ENCODE results near the gene SUGCT.

Gene SUGCT

DNA sequence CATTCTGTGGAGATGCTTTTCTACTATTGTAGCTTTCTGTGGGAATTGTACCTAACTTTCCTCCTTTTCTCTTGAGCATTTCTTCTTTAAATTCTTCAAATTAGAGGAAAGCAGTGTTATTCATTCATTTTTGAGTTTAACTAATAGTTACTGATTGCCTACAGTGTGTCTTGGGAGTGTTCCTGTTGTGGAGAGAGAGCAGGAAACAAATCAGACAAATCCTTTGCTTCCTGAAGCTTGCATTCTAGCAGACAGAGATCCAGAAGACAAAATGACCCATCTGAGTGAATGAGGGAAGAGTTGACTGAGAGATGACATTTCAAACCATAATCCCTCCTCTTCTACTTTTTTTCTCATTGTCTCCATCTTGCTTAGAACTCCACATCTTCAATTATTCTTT, 170.4 kb downstream of the SUGCT start:
- Histone ChIP-seq H4K8ac (ENCODE audit: low read depth, low read length) (no peak overlapping the region), H3K27ac (ENCODE audit: low read depth, low read length) (peak overlapping the region; percentile 14), H3K4me3 (ENCODE audit: low read depth, low read length) (no peak overlapping the region), H3K9me3 (ENCODE audit: insufficient read depth, low read depth, low read length) (no peaks in the 10 kb centered on the region), H2BK12ac (ENCODE audit: low read length) (peak overlapping the region; percentile 25), H3K9ac (ENCODE audit: low read length) (no peak overlapping the region), H3K23ac (ENCODE audit: low read length) (no peak overlapping the region), H4K12ac (ENCODE audit: low read depth, low read length) (no peak overlapping the region), H2BK120ac (ENCODE audit: insufficient read depth, low read length, poor library complexity) (peak overlapping the region; percentile 26), H2AK5ac (ENCODE audit: low read length) (no peak overlapping the region), H3K79me2 (ENCODE audit: control insufficient read depth, insufficient read depth, low read length, poor library complexity) (no peaks in the 10 kb centered on the region), H4K91ac (ENCODE audit: low read depth, low read length) (peak overlapping the region; percentile 41), H3K18ac (ENCODE audit: low read length) (no peak overlapping the region), H3K14ac (ENCODE audit: low read length) (peak overlapping the region; percentile 5), H2BK5ac (ENCODE audit: low read depth, low read length, poor library complexity) (peak overlapping the region; percentile 10), H3K4ac (ENCODE audit: low read depth, low read length) (no peak overlapping the region), H3K36me3 (ENCODE audit: control insufficient read depth in 1 of 2, insufficient read depth in 2 of 2, low read length in 2 of 2) (no peaks in the 10 kb centered on the region), H3K4me2 (ENCODE audit: low read length) (no peak overlapping the region), H3K79me1 (ENCODE audit: low read length) (peaks cover 10% of the 10 kb centered on the region), H3K4me1 (ENCODE audit: control insufficient read depth in 1 of 2, insufficient read depth in 2 of 2, low read length in 2 of 2) (no peaks in the 10 kb centered on the region), H3K27me3 (ENCODE audit: insufficient read depth, low read length) (no peaks in the 10 kb centered on the region), H2AFZ (ENCODE audit: insufficient read depth, low read length, poor library complexity) (no peak overlapping the region)
- no peak for DNase-seq

DNA sequence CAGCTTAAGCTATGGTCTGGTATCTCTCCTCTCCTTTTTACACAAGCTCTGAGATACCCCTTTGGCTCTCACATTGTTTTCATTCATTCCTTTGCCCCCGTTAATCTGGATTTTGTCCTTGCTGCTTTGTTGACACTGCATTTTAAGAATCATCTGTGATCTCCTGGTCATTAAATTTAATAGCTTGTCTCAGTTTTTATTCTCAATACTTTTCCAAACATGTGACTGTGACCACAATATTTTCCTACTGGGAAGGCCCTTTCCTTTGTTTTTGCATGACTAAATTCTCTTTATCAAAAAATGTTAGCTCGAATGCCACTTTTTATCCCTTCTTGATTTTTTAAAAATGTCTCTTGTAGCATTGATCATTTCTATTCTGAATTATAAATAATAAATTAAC, 171.2 kb downstream of the SUGCT start:
- H4K12ac ChIP-seq (ENCODE audit: low read depth, low read length), result no peak overlapping the region
- H2BK120ac ChIP-seq (ENCODE audit: insufficient read depth, low read length, poor library complexity), result no peak overlapping the region
- no CpG with 5 or more reads among the region's 2 CpGs for WGBS (ENCODE audit: extremely low coverage, insufficient coverage, insufficient read length)
- H3K27me3 ChIP-seq (ENCODE audit: insufficient read depth, low read length), result no peaks in the 10 kb centered on the region
- no peak overlapping the region for H3K23ac ChIP-seq (ENCODE audit: low read length)
- no peak for DNase-seq
- H3K14ac ChIP-seq (ENCODE audit: low read length), result no peak overlapping the region
- H2AFZ ChIP-seq (ENCODE audit: insufficient read depth, low read length, poor library complexity), result no peak overlapping the region
- no peak overlapping the region for H3K4ac ChIP-seq (ENCODE audit: low read depth, low read length)
- H3K18ac ChIP-seq (ENCODE audit: low read length), result no peak overlapping the region
- no peaks in the 10 kb centered on the region for H3K36me3 ChIP-seq (ENCODE audit: control insufficient read depth in 1 of 2, insufficient read depth in 2 of 2, low read length in 2 of 2)
- H3K4me1 ChIP-seq (ENCODE audit: control insufficient read depth in 1 of 2, insufficient read depth in 2 of 2, low read length in 2 of 2), result no peaks in the 10 kb centered on the region
- H2BK5ac ChIP-seq (ENCODE audit: low read depth, low read length, poor library complexity), result no peak overlapping the region
- no peak overlapping the region for H3K27ac ChIP-seq (ENCODE audit: low read depth, low read length)
- no peak overlapping the region for H4K8ac ChIP-seq (ENCODE audit: low read depth, low read length)
- H3K4me3 ChIP-seq (ENCODE audit: low read depth, low read length), result no peak overlapping the region
- H4K91ac ChIP-seq (ENCODE audit: low read depth, low read length), result no peak overlapping the region
- H3K9ac ChIP-seq (ENCODE audit: low read length), result no peak overlapping the region
- H3K4me2 ChIP-seq (ENCODE audit: low read length), result no peak overlapping the region
- H3K79me1 ChIP-seq (ENCODE audit: low read length), result peaks cover 8% of the 10 kb centered on the region
- no peak overlapping the region for H2AK5ac ChIP-seq (ENCODE audit: low read length)
- no peaks in the 10 kb centered on the region for H3K9me3 ChIP-seq (ENCODE audit: insufficient read depth, low read depth, low read length)
- H2BK12ac ChIP-seq (ENCODE audit: low read length), result no peak overlapping the region
- H3K79me2 ChIP-seq (ENCODE audit: control insufficient read depth, insufficient read depth, low read length, poor library complexity), result no peaks in the 10 kb centered on the region

DNA sequence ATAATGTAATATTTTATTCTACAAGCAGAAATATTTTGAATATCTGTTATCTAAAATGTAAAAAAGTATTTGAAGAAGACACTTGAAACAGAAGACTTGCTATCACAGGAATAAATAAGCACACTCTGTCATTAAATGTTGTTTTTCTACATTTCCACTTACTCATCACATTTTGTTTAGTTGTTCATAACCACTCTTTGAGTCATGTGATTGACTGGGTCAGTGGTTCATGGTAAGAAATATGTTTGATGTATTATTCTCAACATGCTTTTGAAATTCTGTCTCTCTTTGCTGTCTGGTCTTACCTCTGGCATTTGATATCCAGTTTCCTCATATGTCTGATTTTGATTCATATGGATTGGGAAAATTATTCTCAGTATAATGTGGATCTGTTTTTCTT, 171.8 kb downstream of the SUGCT start:
- H2AFZ ChIP-seq (ENCODE audit: insufficient read depth, low read length, poor library complexity), result no peak overlapping the region
- no peak overlapping the region for H3K4me2 ChIP-seq (ENCODE audit: low read length)
- no peak overlapping the region for H3K14ac ChIP-seq (ENCODE audit: low read length)
- H3K4me3 ChIP-seq (ENCODE audit: low read depth, low read length), result no peak overlapping the region
- H4K8ac ChIP-seq (ENCODE audit: low read depth, low read length), result no peak overlapping the region
- no peaks in the 10 kb centered on the region for H3K9me3 ChIP-seq (ENCODE audit: insufficient read depth, low read depth, low read length)
- peaks cover 6% of the 10 kb centered on the region for H3K79me1 ChIP-seq (ENCODE audit: low read length)
- H3K36me3 ChIP-seq (ENCODE audit: control insufficient read depth in 1 of 2, insufficient read depth in 2 of 2, low read length in 2 of 2), result no peaks in the 10 kb centered on the region
- H3K23ac ChIP-seq (ENCODE audit: low read length), result no peak overlapping the region
- H2BK5ac ChIP-seq (ENCODE audit: low read depth, low read length, poor library complexity), result no peak overlapping the region
- H4K91ac ChIP-seq (ENCODE audit: low read depth, low read length), result no peak overlapping the region
- H3K79me2 ChIP-seq (ENCODE audit: control insufficient read depth, insufficient read depth, low read length, poor library complexity), result no peaks in the 10 kb centered on the region
- H3K27me3 ChIP-seq (ENCODE audit: insufficient read depth, low read length), result no peaks in the 10 kb centered on the region
- H4K12ac ChIP-seq (ENCODE audit: low read depth, low read length), result no peak overlapping the region
- H3K27ac ChIP-seq (ENCODE audit: low read depth, low read length), result no peak overlapping the region
- no peak overlapping the region for H2BK120ac ChIP-seq (ENCODE audit: insufficient read depth, low read length, poor library complexity)
- no peak overlapping the region for H3K4ac ChIP-seq (ENCODE audit: low read depth, low read length)
- no peaks in the 10 kb centered on the region for H3K4me1 ChIP-seq (ENCODE audit: control insufficient read depth in 1 of 2, insufficient read depth in 2 of 2, low read length in 2 of 2)
- H2BK12ac ChIP-seq (ENCODE audit: low read length), result no peak overlapping the region
- no peak overlapping the region for H3K9ac ChIP-seq (ENCODE audit: low read length)
- no peak overlapping the region for H3K18ac ChIP-seq (ENCODE audit: low read length)
- H2AK5ac ChIP-seq (ENCODE audit: low read length), result no peak overlapping the region
- no peak for DNase-seq

DNA sequence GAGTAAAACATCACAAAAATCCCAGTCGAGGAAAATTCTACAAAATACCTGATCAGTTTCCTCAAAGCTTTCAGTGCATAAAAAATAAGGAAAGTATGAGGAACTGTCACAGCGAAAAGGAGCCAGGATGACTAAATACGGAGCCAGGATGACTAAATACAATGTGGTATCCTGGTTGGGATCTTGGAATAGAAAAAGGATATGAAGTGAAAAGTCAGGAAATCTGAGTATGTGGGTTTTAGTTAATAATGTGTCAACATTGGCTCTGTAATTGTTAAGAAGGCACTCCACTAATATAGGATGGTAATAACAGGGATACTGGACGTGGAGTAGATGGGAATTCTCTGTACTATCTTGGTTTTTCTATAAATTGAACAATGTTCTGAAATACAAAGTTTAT, 175.5 kb downstream of the SUGCT start:
- Histone ChIP-seq H2BK12ac (ENCODE audit: low read length) (no peak overlapping the region), H3K27ac (ENCODE audit: low read depth, low read length) (no peak overlapping the region), H3K4me2 (ENCODE audit: low read length) (no peak overlapping the region), H2AFZ (ENCODE audit: insufficient read depth, low read length, poor library complexity) (no peak overlapping the region), H3K4ac (ENCODE audit: low read depth, low read length) (no peak overlapping the region), H3K9ac (ENCODE audit: low read length) (no peak overlapping the region), H3K79me1 (ENCODE audit: low read length) (peaks cover 3% of the 10 kb centered on the region), H2BK120ac (ENCODE audit: insufficient read depth, low read length, poor library complexity) (no peak overlapping the region), H3K9me3 (ENCODE audit: insufficient read depth, low read depth, low read length) (no peaks in the 10 kb centered on the region), H3K23ac (ENCODE audit: low read length) (no peak overlapping the region), H3K14ac (ENCODE audit: low read length) (no peak overlapping the region), H4K12ac (ENCODE audit: low read depth, low read length) (no peak overlapping the region), H4K91ac (ENCODE audit: low read depth, low read length) (no peak overlapping the region), H2AK5ac (ENCODE audit: low read length) (no peak overlapping the region), H3K4me1 (ENCODE audit: control insufficient read depth in 1 of 2, insufficient read depth in 2 of 2, low read length in 2 of 2) (peaks cover 0 to 1% of the 10 kb centered on the region in 2 experiments), H3K36me3 (ENCODE audit: control insufficient read depth in 1 of 2, insufficient read depth in 2 of 2, low read length in 2 of 2) (no peaks in the 10 kb centered on the region), H3K18ac (ENCODE audit: low read length) (no peak overlapping the region), H3K4me3 (ENCODE audit: low read depth, low read length) (no peak overlapping the region), H3K27me3 (ENCODE audit: insufficient read depth, low read length) (no peaks in the 10 kb centered on the region), H4K8ac (ENCODE audit: low read depth, low read length) (no peak overlapping the region), H2BK5ac (ENCODE audit: low read depth, low read length, poor library complexity) (no peak overlapping the region), H3K79me2 (ENCODE audit: control insufficient read depth, insufficient read depth, low read length, poor library complexity) (no peaks in the 10 kb centered on the region)
- no CpG with 5 or more reads among the region's 4 CpGs for WGBS (ENCODE audit: extremely low coverage, insufficient coverage, insufficient read length)
- no peak for DNase-seq

DNA sequence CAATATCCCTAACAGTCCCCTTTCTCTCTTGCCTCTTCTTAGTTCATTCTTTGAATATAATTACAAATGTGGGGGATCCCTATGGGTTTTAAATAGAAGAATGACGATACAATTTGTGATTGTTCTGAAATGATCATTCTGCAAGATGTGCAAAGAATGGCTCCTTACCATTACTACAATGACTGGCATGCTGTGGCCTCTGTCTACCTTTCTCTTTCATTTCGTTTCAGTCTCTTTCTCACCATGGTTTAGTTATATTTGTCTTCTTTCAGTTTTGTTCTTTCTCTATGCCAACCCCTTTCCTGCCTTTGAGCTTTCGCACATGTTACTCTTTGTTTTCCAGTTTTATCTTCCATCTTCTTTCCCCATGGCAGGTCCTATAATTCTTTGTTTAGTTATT, 176.5 kb downstream of the SUGCT start:
- H3K4ac ChIP-seq (ENCODE audit: low read depth, low read length), result no peak overlapping the region
- no peak overlapping the region for H4K8ac ChIP-seq (ENCODE audit: low read depth, low read length)
- no peaks in the 10 kb centered on the region for H3K9me3 ChIP-seq (ENCODE audit: insufficient read depth, low read depth, low read length)
- H2BK120ac ChIP-seq (ENCODE audit: insufficient read depth, low read length, poor library complexity), result no peak overlapping the region
- no peak for DNase-seq
- H3K14ac ChIP-seq (ENCODE audit: low read length), result no peak overlapping the region
- no peaks in the 10 kb centered on the region for H3K27me3 ChIP-seq (ENCODE audit: insufficient read depth, low read length)
- H3K36me3 ChIP-seq (ENCODE audit: control insufficient read depth in 1 of 2, insufficient read depth in 2 of 2, low read length in 2 of 2), result no peaks in the 10 kb centered on the region
- H2BK12ac ChIP-seq (ENCODE audit: low read length), result no peak overlapping the region
- no peak overlapping the region for H4K91ac ChIP-seq (ENCODE audit: low read depth, low read length)
- peaks cover 0 to 4% of the 10 kb centered on the region in 2 experiments for H3K4me1 ChIP-seq (ENCODE audit: control insufficient read depth in 1 of 2, insufficient read depth in 2 of 2, low read length in 2 of 2)
- H2AFZ ChIP-seq (ENCODE audit: insufficient read depth, low read length, poor library complexity), result no peak overlapping the region
- no peak overlapping the region for H3K27ac ChIP-seq (ENCODE audit: low read depth, low read length)
- H3K4me3 ChIP-seq (ENCODE audit: low read depth, low read length), result no peak overlapping the region
- no peak overlapping the region for H2BK5ac ChIP-seq (ENCODE audit: low read depth, low read length, poor library complexity)
- H3K4me2 ChIP-seq (ENCODE audit: low read length), result no peak overlapping the region
- H3K18ac ChIP-seq (ENCODE audit: low read length), result no peak overlapping the region
- no peak overlapping the region for H3K9ac ChIP-seq (ENCODE audit: low read length)
- H4K12ac ChIP-seq (ENCODE audit: low read depth, low read length), result no peak overlapping the region
- H3K23ac ChIP-seq (ENCODE audit: low read length), result no peak overlapping the region
- H3K79me2 ChIP-seq (ENCODE audit: control insufficient read depth, insufficient read depth, low read length, poor library complexity), result no peaks in the 10 kb centered on the region
- WGBS (ENCODE audit: extremely low coverage, insufficient coverage, insufficient read length), result no CpG with 5 or more reads among the region's 3 CpGs
- H2AK5ac ChIP-seq (ENCODE audit: low read length), result no peak overlapping the region
- H3K79me1 ChIP-seq (ENCODE audit: low read length), result no peaks in the 10 kb centered on the region

Data from trophoblast cell (in vitro differentiated cells and primary cell).